ENCODE measurements around the gene TLCD4. TPM values are rescaled to one million over a fixed set of nuclear protein-coding genes. Genes with fewer than 3 reads are reported as not detected.

The TLCD4 gene
- total RNA-seq, 1 experiment from 2014 or later, result 12.1 TPM

DNA sequence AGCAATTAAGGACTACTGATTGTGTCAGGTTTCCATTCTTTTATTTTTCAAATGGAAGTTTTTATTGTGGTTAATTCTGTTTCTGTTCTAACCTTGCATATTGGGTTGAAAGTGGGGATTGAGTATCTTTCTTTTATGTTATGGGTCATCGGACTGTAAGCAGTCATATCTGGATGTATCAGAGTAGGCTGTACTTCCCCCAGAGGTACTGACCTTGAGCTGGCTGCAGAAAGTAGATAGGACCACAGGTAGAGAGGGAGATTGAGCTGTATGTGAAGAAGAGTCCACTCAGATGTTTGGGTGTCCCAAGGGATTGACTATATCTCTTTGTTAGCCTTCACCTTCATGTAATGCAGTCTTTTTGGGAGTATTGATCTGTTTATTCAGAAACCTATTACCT, 23.9 kb upstream of the TLCD4 start:
- ChIA-PET RAD21 (ENCODE audit: low non-redundant PET in 1 of 2, low total read pairs in 2 of 2, uncharacterized antibody in 2 of 2, unreplicated experiment in 2 of 2) (no interaction called here), CTCF (interaction anchor here (3.0 kb wide), 1 partner anchor 9 kb away, joined by 9 read pairs; no protein-coding TSS in a partner anchor), POLR2A (no interaction called here)
- intact Hi-C loops (cut with micrococcal nuclease), result no loop called here
- Histone ChIP-seq H3K9me3 (ENCODE audit: control insufficient read depth in 1 of 2, insufficient read depth in 1 of 2, low read depth in 1 of 2, low read length in 2 of 2) (no peaks in the 10 kb centered on the region), H3K4me3 (replicated peaks in 1 of 2; ENCODE audit: low read depth in 1 of 2, low read length in 2 of 2) (no peak overlapping the region), H3K9ac (ENCODE audit: low read length) (no peak overlapping the region), H3K27me3 (ENCODE audit: insufficient read depth, low read length) (no peaks in the 10 kb centered on the region), H3K4me1 (ENCODE audit: control insufficient read depth in 1 of 2, insufficient read depth in 2 of 2, low read length in 2 of 2) (no peaks in the 10 kb centered on the region), H3K36me3 (ENCODE audit: control insufficient read depth in 1 of 2, insufficient read depth in 2 of 2, low read length in 2 of 2) (no peaks in the 10 kb centered on the region), H4K20me1 (ENCODE audit: insufficient read depth) (no peaks in the 10 kb centered on the region), H3K79me2 (ENCODE audit: insufficient read depth, low read length) (no peaks in the 10 kb centered on the region), H3K4me2 (ENCODE audit: low read length) (no peak overlapping the region), H3K27ac (ENCODE audit: low read depth, low read length) (no peak overlapping the region), H3K9me2 (ENCODE audit: insufficient read depth) (peaks cover 2% of the 10 kb centered on the region; the same call in 1 of the 2 replicates), H2AFZ (ENCODE audit: low read depth, low read length, poor library complexity, severe bottlenecking) (no peak overlapping the region)
- no TSS peak for BruUV-seq (replicated peaks)
- TF ChIP-seq, protein P1, sequence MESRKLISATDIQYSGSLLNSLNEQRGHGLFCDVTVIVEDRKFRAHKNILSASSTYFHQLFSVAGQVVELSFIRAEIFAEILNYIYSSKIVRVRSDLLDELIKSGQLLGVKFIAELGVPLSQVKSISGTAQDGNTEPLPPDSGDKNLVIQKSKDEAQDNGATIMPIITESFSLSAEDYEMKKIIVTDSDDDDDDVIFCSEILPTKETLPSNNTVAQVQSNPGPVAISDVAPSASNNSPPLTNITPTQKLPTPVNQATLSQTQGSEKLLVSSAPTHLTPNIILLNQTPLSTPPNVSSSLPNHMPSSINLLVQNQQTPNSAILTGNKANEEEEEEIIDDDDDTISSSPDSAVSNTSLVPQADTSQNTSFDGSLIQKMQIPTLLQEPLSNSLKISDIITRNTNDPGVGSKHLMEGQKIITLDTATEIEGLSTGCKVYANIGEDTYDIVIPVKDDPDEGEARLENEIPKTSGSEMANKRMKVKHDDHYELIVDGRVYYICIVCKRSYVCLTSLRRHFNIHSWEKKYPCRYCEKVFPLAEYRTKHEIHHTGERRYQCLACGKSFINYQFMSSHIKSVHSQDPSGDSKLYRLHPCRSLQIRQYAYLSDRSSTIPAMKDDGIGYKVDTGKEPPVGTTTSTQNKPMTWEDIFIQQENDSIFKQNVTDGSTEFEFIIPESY (IDR thresholded peaks at IDR 0.05; ENCODE audit: extremely low read depth, insufficient replicate concordance, low read length), result no peak
- TF ChIP-seq SP1 (IDR thresholded peaks at IDR 0.05; ENCODE audit: low read depth) (no peak), ZNF274 (IDR thresholded peaks at IDR 0.05; ENCODE audit: low read depth, low read length) (no peak), EZH2 (IDR thresholded peaks at IDR 0.05) (no peak), JUND (IDR thresholded peaks at IDR 0.05) (no peak)
- TF ChIP-seq, protein P2, sequence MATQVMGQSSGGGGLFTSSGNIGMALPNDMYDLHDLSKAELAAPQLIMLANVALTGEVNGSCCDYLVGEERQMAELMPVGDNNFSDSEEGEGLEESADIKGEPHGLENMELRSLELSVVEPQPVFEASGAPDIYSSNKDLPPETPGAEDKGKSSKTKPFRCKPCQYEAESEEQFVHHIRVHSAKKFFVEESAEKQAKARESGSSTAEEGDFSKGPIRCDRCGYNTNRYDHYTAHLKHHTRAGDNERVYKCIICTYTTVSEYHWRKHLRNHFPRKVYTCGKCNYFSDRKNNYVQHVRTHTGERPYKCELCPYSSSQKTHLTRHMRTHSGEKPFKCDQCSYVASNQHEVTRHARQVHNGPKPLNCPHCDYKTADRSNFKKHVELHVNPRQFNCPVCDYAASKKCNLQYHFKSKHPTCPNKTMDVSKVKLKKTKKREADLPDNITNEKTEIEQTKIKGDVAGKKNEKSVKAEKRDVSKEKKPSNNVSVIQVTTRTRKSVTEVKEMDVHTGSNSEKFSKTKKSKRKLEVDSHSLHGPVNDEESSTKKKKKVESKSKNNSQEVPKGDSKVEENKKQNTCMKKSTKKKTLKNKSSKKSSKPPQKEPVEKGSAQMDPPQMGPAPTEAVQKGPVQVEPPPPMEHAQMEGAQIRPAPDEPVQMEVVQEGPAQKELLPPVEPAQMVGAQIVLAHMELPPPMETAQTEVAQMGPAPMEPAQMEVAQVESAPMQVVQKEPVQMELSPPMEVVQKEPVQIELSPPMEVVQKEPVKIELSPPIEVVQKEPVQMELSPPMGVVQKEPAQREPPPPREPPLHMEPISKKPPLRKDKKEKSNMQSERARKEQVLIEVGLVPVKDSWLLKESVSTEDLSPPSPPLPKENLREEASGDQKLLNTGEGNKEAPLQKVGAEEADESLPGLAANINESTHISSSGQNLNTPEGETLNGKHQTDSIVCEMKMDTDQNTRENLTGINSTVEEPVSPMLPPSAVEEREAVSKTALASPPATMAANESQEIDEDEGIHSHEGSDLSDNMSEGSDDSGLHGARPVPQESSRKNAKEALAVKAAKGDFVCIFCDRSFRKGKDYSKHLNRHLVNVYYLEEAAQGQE (IDR thresholded peaks at IDR 0.05; ENCODE audit: low read depth), result no peak
- TF ChIP-seq, protein P3, sequence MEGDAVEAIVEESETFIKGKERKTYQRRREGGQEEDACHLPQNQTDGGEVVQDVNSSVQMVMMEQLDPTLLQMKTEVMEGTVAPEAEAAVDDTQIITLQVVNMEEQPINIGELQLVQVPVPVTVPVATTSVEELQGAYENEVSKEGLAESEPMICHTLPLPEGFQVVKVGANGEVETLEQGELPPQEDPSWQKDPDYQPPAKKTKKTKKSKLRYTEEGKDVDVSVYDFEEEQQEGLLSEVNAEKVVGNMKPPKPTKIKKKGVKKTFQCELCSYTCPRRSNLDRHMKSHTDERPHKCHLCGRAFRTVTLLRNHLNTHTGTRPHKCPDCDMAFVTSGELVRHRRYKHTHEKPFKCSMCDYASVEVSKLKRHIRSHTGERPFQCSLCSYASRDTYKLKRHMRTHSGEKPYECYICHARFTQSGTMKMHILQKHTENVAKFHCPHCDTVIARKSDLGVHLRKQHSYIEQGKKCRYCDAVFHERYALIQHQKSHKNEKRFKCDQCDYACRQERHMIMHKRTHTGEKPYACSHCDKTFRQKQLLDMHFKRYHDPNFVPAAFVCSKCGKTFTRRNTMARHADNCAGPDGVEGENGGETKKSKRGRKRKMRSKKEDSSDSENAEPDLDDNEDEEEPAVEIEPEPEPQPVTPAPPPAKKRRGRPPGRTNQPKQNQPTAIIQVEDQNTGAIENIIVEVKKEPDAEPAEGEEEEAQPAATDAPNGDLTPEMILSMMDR (IDR thresholded peaks at IDR 0.05 in 2 of 3, conservative IDR thresholded peaks at IDR 0.05 in 1 of 3; ENCODE audit: borderline replicate concordance in 1 of 3, insufficient read depth in 1 of 3, low read depth in 2 of 3, low read length in 2 of 3), result no peak
- ATAC-seq (no peak), DNase-seq (ENCODE audit: low read depth, low spot score) (no peak)
